Lower lobe of right lung (tissue), 2 donors: ENCODE results near the gene WASL. TPM values are rescaled to one million over a fixed set of nuclear protein-coding genes. Genes with fewer than 3 reads are reported as not detected.

Source experiments
- ATAC-seq, 2 donors: fragments of 200-7000 bp; cut with Tn5 transposase; one replicate each; pipeline ENCODE4 v1.9.1; 2020 to 2022; ENCODE audit warnings: mild to moderate bottlenecking in 2 of 2, moderate library complexity in 2 of 2
- DNase-seq: peaks from one replicate; pipeline ENCODE4 v3.0.0-alpha.2; 2020
- H3K27ac ChIP-seq: fragments of 200-600 bp; one replicate; pipeline ENCODE4 v1.8.0; 2022
- H3K27me3 ChIP-seq: fragments of 200-600 bp; one replicate; pipeline ENCODE4 v1.8.0; 2022; ENCODE audit warnings: low read depth
- H3K36me3 ChIP-seq: fragments of 200-600 bp; one replicate; pipeline ENCODE4 v1.8.0; 2022; ENCODE audit warnings: mild to moderate bottlenecking
- H3K4me1 ChIP-seq: fragments of 200-600 bp; one replicate; pipeline ENCODE4 v1.8.0; 2022
- H3K4me3 ChIP-seq: fragments of 200-600 bp; one replicate; pipeline ENCODE4 v1.8.0; 2022; ENCODE audit warnings: mild to moderate bottlenecking
- H3K9me3 ChIP-seq: fragments of 200-600 bp; one replicate; pipeline ENCODE4 v1.8.0; 2022
- CTCF ChIP-seq: fragments of 200-600 bp; IDR thresholded peaks from one replicate; pipeline ENCODE4 v1.8.0; 2022; ENCODE audit warnings: antibody characterized with exemption, mild to moderate bottlenecking
- intact Hi-C: fragments of 100-400 bp; cut with DNase I; formaldehyde crosslinking; loops from one replicate; pipeline ENCODE4 v1.11.0; 2022
- total RNA-seq: library from RNA; stranded (reverse); fragmentation: NEBNext Ultra II Directional; extraction: Animal tissue kit (Norgen Biotek cat#: 25700); gene quantifications from one replicate; pipeline ENCODE4 v1.2.1, GENCODE V29; 2021
- donor health status: DM: no; HTN: yes; CAD: no; lungs with severe emphysema.

WASL gene
- total RNA-seq, 1 donor from 2014 or later: 33.3 TPM

DNA sequence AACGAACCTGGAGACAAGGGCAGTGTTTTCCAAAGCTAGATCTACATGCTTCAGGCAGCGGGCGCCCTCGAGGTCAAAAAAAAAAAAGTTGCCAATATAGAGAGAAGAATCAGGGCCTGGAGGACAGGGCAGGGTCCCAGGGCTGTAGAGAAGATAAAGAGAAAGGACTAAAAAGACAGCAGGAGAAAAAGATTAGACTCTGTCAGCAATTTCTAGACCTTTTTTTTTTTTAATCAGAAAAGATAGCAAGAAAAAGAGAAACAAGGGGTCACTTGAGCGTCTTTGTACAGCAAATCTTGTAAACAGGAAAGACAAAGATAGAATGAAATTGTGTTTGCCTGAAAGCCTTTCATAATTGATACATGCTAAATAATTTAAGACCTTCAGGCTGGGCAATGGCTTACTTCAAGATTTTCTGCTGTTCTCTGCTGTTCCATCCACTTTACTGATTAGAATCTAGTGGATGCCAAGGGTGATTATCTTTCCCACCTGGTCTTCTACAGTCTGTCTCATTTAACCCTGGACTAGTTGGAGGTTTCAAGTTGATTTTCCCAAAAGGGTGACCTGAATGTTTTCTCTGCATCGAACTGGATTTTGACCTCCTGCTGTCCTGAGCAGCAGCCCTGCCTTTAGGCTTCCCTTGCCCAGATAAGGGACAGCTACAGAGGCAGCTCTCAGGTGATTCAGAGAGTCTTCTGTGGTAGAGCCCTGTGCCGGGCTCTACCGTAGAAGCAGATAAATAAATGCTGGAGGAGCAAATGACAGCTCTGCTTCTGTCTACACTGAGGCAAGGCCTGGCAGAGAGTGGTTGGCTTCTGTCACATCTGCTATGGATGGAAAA lies 88.1 kb downstream of the WASL start:
- ATAC-seq: no peak
- Histone ChIP-seq H3K27me3 (no peaks in the 10 kb centered on the region), H3K4me3 (no peak overlapping the region), H3K9me3 (no peaks in the 10 kb centered on the region), H3K36me3 (no peaks in the 10 kb centered on the region), H3K27ac (no peak overlapping the region), H3K4me1 (no peaks in the 10 kb centered on the region)
- no peak for DNase-seq
- intact Hi-C loops: no loop called here
- TF ChIP-seq CTCF: no peak

DNA sequence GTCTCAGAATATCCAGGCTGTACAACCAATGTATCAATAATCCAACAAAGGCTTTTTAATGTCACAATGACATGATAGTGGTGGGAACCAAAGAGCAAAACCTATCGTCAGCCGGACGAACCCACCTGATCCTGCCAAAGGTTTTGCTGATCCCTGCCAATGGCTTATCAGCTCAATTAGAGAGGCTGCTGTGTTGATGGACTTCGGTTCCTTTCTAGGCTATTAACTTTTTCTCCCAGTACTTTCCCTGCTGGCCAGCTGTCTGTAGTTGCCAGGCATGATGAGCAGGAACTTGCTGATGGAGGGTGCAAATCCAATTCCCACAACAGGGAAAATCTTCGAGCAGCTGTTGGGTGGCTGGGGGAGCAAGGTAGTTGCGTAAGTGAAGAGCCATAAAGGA lies 90.8 kb downstream of the WASL start:
- intact Hi-C loops: no loop called here
- Histone ChIP-seq H3K36me3 (no peaks in the 10 kb centered on the region), H3K9me3 (no peaks in the 10 kb centered on the region), H3K27me3 (no peaks in the 10 kb centered on the region), H3K4me1 (no peaks in the 10 kb centered on the region), H3K27ac (no peak overlapping the region), H3K4me3 (no peak overlapping the region)
- ATAC-seq: no peak
- no peak for TF ChIP-seq CTCF
- no peak for DNase-seq

DNA sequence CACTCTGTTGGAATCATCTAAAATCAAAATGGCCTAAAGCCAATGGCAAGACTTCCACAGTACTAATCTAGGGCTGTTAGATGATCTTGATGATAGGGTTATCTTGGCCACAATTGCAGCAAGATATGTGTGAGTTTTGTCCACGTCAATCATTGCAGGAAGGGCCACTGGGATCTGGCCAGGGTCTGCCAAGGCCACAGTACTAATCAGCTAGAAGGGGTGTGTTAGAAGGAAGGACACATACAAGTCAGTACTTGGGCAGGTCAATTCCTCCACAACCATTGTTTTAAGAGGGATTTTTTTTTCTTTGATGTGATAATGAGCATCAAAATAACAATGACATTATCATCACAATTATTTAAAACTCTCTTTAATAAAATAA lies 91.5 kb downstream of the WASL start:
- Histone ChIP-seq H3K27ac (no peak overlapping the region), H3K9me3 (no peaks in the 10 kb centered on the region), H3K36me3 (no peaks in the 10 kb centered on the region), H3K4me1 (no peaks in the 10 kb centered on the region), H3K27me3 (no peaks in the 10 kb centered on the region), H3K4me3 (no peak overlapping the region)
- no peak for DNase-seq
- intact Hi-C loops: no loop called here
- ATAC-seq: no peak
- no peak for TF ChIP-seq CTCF

DNA sequence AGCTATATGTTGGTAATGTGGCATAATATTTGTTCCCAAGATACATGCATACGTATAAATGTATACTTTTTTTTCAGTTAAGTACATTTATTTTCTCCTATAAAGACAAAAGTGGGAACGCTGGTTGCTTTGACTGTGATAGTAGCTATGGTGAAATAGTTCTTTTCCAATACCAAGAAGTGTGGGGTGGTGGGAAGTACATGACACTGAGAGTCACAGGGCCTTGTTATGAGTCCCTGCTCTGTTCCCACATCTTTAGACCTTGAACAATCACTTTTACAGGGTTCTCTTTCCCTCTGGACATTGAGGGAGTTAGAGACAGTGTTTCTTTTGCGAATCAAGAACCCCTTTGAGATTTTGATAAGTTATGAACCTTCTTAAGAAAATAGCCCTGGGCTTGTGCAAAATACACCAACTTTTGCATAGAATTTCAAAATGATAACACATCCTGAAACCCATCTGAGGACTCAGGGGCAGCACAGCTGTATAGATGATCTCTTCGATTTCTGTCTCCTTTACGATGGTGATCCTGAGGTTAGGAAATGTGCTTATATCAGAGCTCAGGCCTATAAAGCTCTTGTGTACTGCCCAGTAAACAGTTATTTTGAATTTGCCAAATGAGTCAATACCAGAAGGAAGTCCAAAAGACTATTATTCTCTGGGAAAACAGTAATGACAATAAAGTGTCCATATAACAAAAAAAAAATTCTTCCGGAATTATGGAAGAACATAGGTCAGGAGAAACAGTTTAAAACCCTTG lies 92.1 kb downstream of the WASL start:
- Histone ChIP-seq H3K36me3 (no peaks in the 10 kb centered on the region), H3K4me3 (no peak overlapping the region), H3K27me3 (no peaks in the 10 kb centered on the region), H3K27ac (no peak overlapping the region), H3K4me1 (no peaks in the 10 kb centered on the region), H3K9me3 (no peaks in the 10 kb centered on the region)
- no peak for DNase-seq
- TF ChIP-seq CTCF: no peak
- no peak for ATAC-seq
- intact Hi-C loops: no loop called here

GRCh38 chr7:123655614-123656013 lies 93.2 kb downstream of the WASL start, which contains the start of gene LMOD2:
Gene LMOD2 (plus strand): TSS chr7:123655866. CDS start chr7:123655964, 98 bp downstream.
- TF ChIP-seq CTCF: no peak
- Histone ChIP-seq H3K4me3 (no peak within 1 kb of the TSS), H3K4me1 (no peaks in the 10 kb centered on the region), H3K27me3 (no peaks in the 10 kb centered on the region), H3K27ac (no peak within 1 kb of the TSS), H3K36me3 (no peaks in the 10 kb centered on the region), H3K9me3 (no peaks in the 10 kb centered on the region)
- intact Hi-C loops: no loop called here
- ATAC-seq (no peak), DNase-seq (no peak)
